ENCODE data around the gene CADPS.

CADPS gene

GRCh38 chr3:62822905-62823304, 52.3 kb downstream of the CADPS start:
- no peak for DNase-seq (ENCODE audit: low read depth in 1 of 2, low spot score in 1 of 2)
- in situ Hi-C loops (cut with HindIII; ENCODE audit: low pct_unique_long_range_greater_than_20kb, low sequenced_read_pairs) = no loop called here
- TF ChIP-seq JUND (IDR thresholded peaks at IDR 0.05; ENCODE audit: low read depth) = no peak

GRCh38 chr3:62818347-62818746, 56.9 kb downstream of the CADPS start:
- TF ChIP-seq JUND (IDR thresholded peaks at IDR 0.05; ENCODE audit: low read depth) = no peak
- DNase-seq (ENCODE audit: low read depth in 1 of 2, low spot score in 1 of 2) = no peak
- in situ Hi-C loops (cut with HindIII; ENCODE audit: low pct_unique_long_range_greater_than_20kb, low sequenced_read_pairs) = no loop called here

- DNase-seq (ENCODE audit: low read depth in 1 of 2, low spot score in 1 of 2) = no peak
- TF ChIP-seq JUND (IDR thresholded peaks at IDR 0.05; ENCODE audit: low read depth) = no peak
- in situ Hi-C loops (cut with HindIII; ENCODE audit: low pct_unique_long_range_greater_than_20kb, low sequenced_read_pairs) = no loop called here
Measured at GRCh38 chr3:62817678-62818077, 57.5 kb downstream of the CADPS start.

GRCh38 chr3:62815981-62816380, 59.2 kb downstream of the CADPS start:
- DNase-seq (ENCODE audit: low read depth in 1 of 2, low spot score in 1 of 2) = no peak
- in situ Hi-C loops (cut with HindIII; ENCODE audit: low pct_unique_long_range_greater_than_20kb, low sequenced_read_pairs) = no loop called here
- TF ChIP-seq JUND (IDR thresholded peaks at IDR 0.05; ENCODE audit: low read depth) = no peak

- TF ChIP-seq JUND (IDR thresholded peaks at IDR 0.05; ENCODE audit: low read depth) = no peak
- in situ Hi-C loops (cut with HindIII; ENCODE audit: low pct_unique_long_range_greater_than_20kb, low sequenced_read_pairs) = no loop called here
- no peak for DNase-seq (ENCODE audit: low read depth in 1 of 2, low spot score in 1 of 2)
Measured at GRCh38 chr3:62812631-62813030, 62.6 kb downstream of the CADPS start.

- no peak for DNase-seq (ENCODE audit: low read depth in 1 of 2, low spot score in 1 of 2)
- in situ Hi-C loops (cut with HindIII; ENCODE audit: low pct_unique_long_range_greater_than_20kb, low sequenced_read_pairs) = no loop called here
- no peak for TF ChIP-seq JUND (IDR thresholded peaks at IDR 0.05; ENCODE audit: low read depth)
Measured at GRCh38 chr3:62811119-62811518, 64.1 kb downstream of the CADPS start.

- no peak for TF ChIP-seq JUND (IDR thresholded peaks at IDR 0.05; ENCODE audit: low read depth)
- DNase-seq (ENCODE audit: low read depth in 1 of 2, low spot score in 1 of 2) = no peak
- in situ Hi-C loops (cut with HindIII; ENCODE audit: low pct_unique_long_range_greater_than_20kb, low sequenced_read_pairs) = no loop called here
Measured at GRCh38 chr3:62809369-62809768, 65.8 kb downstream of the CADPS start.

- no peak for TF ChIP-seq JUND (IDR thresholded peaks at IDR 0.05; ENCODE audit: low read depth)
- in situ Hi-C loops (cut with HindIII; ENCODE audit: low pct_unique_long_range_greater_than_20kb, low sequenced_read_pairs) = no loop called here
- no peak for DNase-seq (ENCODE audit: low read depth in 1 of 2, low spot score in 1 of 2)
Measured at GRCh38 chr3:62805580-62806277, 69.5 kb downstream of the CADPS start.

- in situ Hi-C loops (cut with HindIII; ENCODE audit: low pct_unique_long_range_greater_than_20kb, low sequenced_read_pairs) = no loop called here
- DNase-seq (ENCODE audit: low read depth in 1 of 2, low spot score in 1 of 2) = no peak
- TF ChIP-seq JUND (IDR thresholded peaks at IDR 0.05; ENCODE audit: low read depth) = no peak
Measured at GRCh38 chr3:62805106-62805505, 70.1 kb downstream of the CADPS start.

GRCh38 chr3:62803276-62803675, 71.9 kb downstream of the CADPS start:
- no peak for TF ChIP-seq JUND (IDR thresholded peaks at IDR 0.05; ENCODE audit: low read depth)
- in situ Hi-C loops (cut with HindIII; ENCODE audit: low pct_unique_long_range_greater_than_20kb, low sequenced_read_pairs) = no loop called here
- no peak for DNase-seq (ENCODE audit: low read depth in 1 of 2, low spot score in 1 of 2)

GRCh38 chr3:62798000-62798399, 77.2 kb downstream of the CADPS start:
- DNase-seq (ENCODE audit: low read depth in 1 of 2, low spot score in 1 of 2) = no peak
- no peak for TF ChIP-seq JUND (IDR thresholded peaks at IDR 0.05; ENCODE audit: low read depth)
- in situ Hi-C loops (cut with HindIII; ENCODE audit: low pct_unique_long_range_greater_than_20kb, low sequenced_read_pairs) = no loop called here

GRCh38 chr3:62797132-62797531, 78.1 kb downstream of the CADPS start:
- in situ Hi-C loops (cut with HindIII; ENCODE audit: low pct_unique_long_range_greater_than_20kb, low sequenced_read_pairs) = no loop called here
- TF ChIP-seq JUND (IDR thresholded peaks at IDR 0.05; ENCODE audit: low read depth) = no peak

GRCh38 chr3:62795978-62796657, 79.1 kb downstream of the CADPS start:
- no peak for DNase-seq (ENCODE audit: low read depth in 1 of 2, low spot score in 1 of 2)
- TF ChIP-seq JUND (IDR thresholded peaks at IDR 0.05; ENCODE audit: low read depth) = no peak
- in situ Hi-C loops (cut with HindIII; ENCODE audit: low pct_unique_long_range_greater_than_20kb, low sequenced_read_pairs) = no loop called here

More at GRCh38 chr3:62797132-62797531, 78.1 kb downstream of the CADPS start:
- DNase-seq (ENCODE audit: low read depth in 1 of 2, low spot score in 1 of 2) = no peak
